Memory B cell (primary cell): ENCODE data around the gene SORL1.
"Not testable (repeated sequence)": the region's sequence is repeated elsewhere in the genome, so short reads cannot be mapped to it uniquely, and the experiment has no call there.

Source experiments
- ATAC-seq: fragments of 150-1000 bp; cut with Tn5 transposase; 2 replicates; pipeline ENCODE4 v1.10.0; 2021; ENCODE audit warnings: low read depth, mild to moderate bottlenecking, moderate library complexity
- DNase-seq, 2 donors: peaks; one replicate each; pipeline ENCODE4 v3.0.0; 2022; ENCODE audit warnings: low spot score in 2 of 2
- H3K27ac Mint-ChIP-seq: one replicate; pipeline ENCODE4 v1.8.0; 2022; ENCODE audit warnings: mild to moderate bottlenecking, moderate library complexity, mixed read lengths
- H3K27me3 Mint-ChIP-seq: one replicate; pipeline ENCODE4 v1.8.0; 2022; ENCODE audit warnings: mixed read lengths
- H3K36me3 Mint-ChIP-seq: one replicate; pipeline ENCODE4 v1.8.0; 2022; ENCODE audit warnings: mild to moderate bottlenecking, mixed read lengths
- H3K4me1 Mint-ChIP-seq: one replicate; pipeline ENCODE4 v1.8.0; 2022; ENCODE audit warnings: mixed read lengths
- H3K4me3 Mint-ChIP-seq: one replicate; pipeline ENCODE4 v1.8.0; 2022; ENCODE audit warnings: mild to moderate bottlenecking, moderate library complexity, mixed read lengths
- H3K9me3 Mint-ChIP-seq: one replicate; pipeline ENCODE4 v1.8.0; 2022; ENCODE audit warnings: mixed read lengths

Gene SORL1

GRCh38 chr11:121626507-121626875, 174.4 kb downstream of the SORL1 start:
- DNase-seq: no peak
- Mint-ChIP-seq H3K9me3 (no peaks in the 10 kb centered on the region), H3K27me3 (no peaks in the 10 kb centered on the region), H3K4me3 (no peak overlapping the region), H3K36me3 (peaks cover 13% of the 10 kb centered on the region), H3K27ac (no peak overlapping the region), H3K4me1 (no peaks in the 10 kb centered on the region)
- no peak for ATAC-seq

GRCh38 chr11:121626980-121627379, 174.9 kb downstream of the SORL1 start:
- no peaks in the 10 kb centered on the region for H3K9me3 Mint-ChIP-seq
- ATAC-seq (no peak), DNase-seq (no peak)
- no peak overlapping the region for H3K27ac Mint-ChIP-seq
- no peaks in the 10 kb centered on the region for H3K4me1 Mint-ChIP-seq
- peaks cover 13% of the 10 kb centered on the region for H3K36me3 Mint-ChIP-seq
- H3K27me3 Mint-ChIP-seq: no peaks in the 10 kb centered on the region
- H3K4me3 Mint-ChIP-seq: no peak overlapping the region

GRCh38 chr11:121630041-121630440, 177.9 kb downstream of the SORL1 start:
- DNase-seq (no peak), ATAC-seq (no peak)
- H3K9me3 Mint-ChIP-seq: no peaks in the 10 kb centered on the region
- H3K4me1 Mint-ChIP-seq: no peaks in the 10 kb centered on the region
- no peak overlapping the region for H3K4me3 Mint-ChIP-seq
- H3K27ac Mint-ChIP-seq: no peak overlapping the region
- H3K27me3 Mint-ChIP-seq: no peaks in the 10 kb centered on the region
- peaks cover 4% of the 10 kb centered on the region for H3K36me3 Mint-ChIP-seq

GRCh38 chr11:121631456-121631855, 179.3 kb downstream of the SORL1 start:
- ATAC-seq: no peak
- DNase-seq: no peak
- Mint-ChIP-seq H3K36me3 (no peaks in the 10 kb centered on the region), H3K27ac (no peak overlapping the region), H3K4me1 (no peaks in the 10 kb centered on the region), H3K4me3 (no peak overlapping the region), H3K27me3 (no peaks in the 10 kb centered on the region), H3K9me3 (no peaks in the 10 kb centered on the region)

GRCh38 chr11:121634273-121634672, 182.2 kb downstream of the SORL1 start:
- H3K36me3 Mint-ChIP-seq: no peaks in the 10 kb centered on the region
- no peak overlapping the region for H3K27ac Mint-ChIP-seq
- H3K9me3 Mint-ChIP-seq: no peaks in the 10 kb centered on the region
- H3K4me3 Mint-ChIP-seq: no peak overlapping the region
- no peaks in the 10 kb centered on the region for H3K4me1 Mint-ChIP-seq
- no peak for ATAC-seq
- no peak for DNase-seq
- H3K27me3 Mint-ChIP-seq: no peaks in the 10 kb centered on the region

GRCh38 chr11:121634889-121635288, 182.8 kb downstream of the SORL1 start:
- no peaks in the 10 kb centered on the region for H3K36me3 Mint-ChIP-seq
- no peak overlapping the region for H3K27ac Mint-ChIP-seq
- no peaks in the 10 kb centered on the region for H3K4me1 Mint-ChIP-seq
- no peak for DNase-seq
- no peak overlapping the region for H3K4me3 Mint-ChIP-seq
- ATAC-seq: no peak
- H3K27me3 Mint-ChIP-seq: no peaks in the 10 kb centered on the region
- H3K9me3 Mint-ChIP-seq: no peaks in the 10 kb centered on the region

GRCh38 chr11:121636081-121636799, 184.1 kb downstream of the SORL1 start:
- Mint-ChIP-seq H3K9me3 (no peaks in the 10 kb centered on the region), H3K4me1 (no peaks in the 10 kb centered on the region), H3K4me3 (no peak overlapping the region), H3K27ac (no peak overlapping the region), H3K27me3 (no peaks in the 10 kb centered on the region), H3K36me3 (no peaks in the 10 kb centered on the region)
- ATAC-seq (no peak), DNase-seq (no peak)

- Mint-ChIP-seq H3K27ac (no peak overlapping the region), H3K27me3 (peaks cover 3% of the 10 kb centered on the region), H3K36me3 (no peaks in the 10 kb centered on the region)
Measured at GRCh38 chr11:121636800-121637176, 184.7 kb downstream of the SORL1 start.

GRCh38 chr11:121637587-121637986, 185.5 kb downstream of the SORL1 start:
- not testable (repeated sequence) for H3K36me3 Mint-ChIP-seq, ATAC-seq, H3K4me1 Mint-ChIP-seq, H3K4me3 Mint-ChIP-seq, H3K27me3 Mint-ChIP-seq, H3K9me3 Mint-ChIP-seq, H3K27ac Mint-ChIP-seq, DNase-seq

More at GRCh38 chr11:121636800-121637176, 184.7 kb downstream of the SORL1 start:
- H3K4me3 Mint-ChIP-seq: no peak overlapping the region
- ATAC-seq (no peak), DNase-seq (no peak)
- H3K4me1 Mint-ChIP-seq: no peaks in the 10 kb centered on the region
- H3K9me3 Mint-ChIP-seq: no peaks in the 10 kb centered on the region

GRCh38 chr11:121643479-121644186, 191.5 kb downstream of the SORL1 start:
- ATAC-seq: no peak
- DNase-seq: no peak
- Mint-ChIP-seq H3K9me3 (no peaks in the 10 kb centered on the region), H3K36me3 (no peaks in the 10 kb centered on the region), H3K27ac (no peak overlapping the region), H3K4me3 (no peak overlapping the region), H3K4me1 (no peaks in the 10 kb centered on the region), H3K27me3 (peaks cover 14% of the 10 kb centered on the region)

GRCh38 chr11:121644187-121644512, 192.0 kb downstream of the SORL1 start:
- no peaks in the 10 kb centered on the region for H3K36me3 Mint-ChIP-seq
- no peak overlapping the region for H3K27ac Mint-ChIP-seq
- no peak overlapping the region for H3K4me3 Mint-ChIP-seq
- no peak for ATAC-seq
- H3K27me3 Mint-ChIP-seq: peaks cover 14% of the 10 kb centered on the region
- no peaks in the 10 kb centered on the region for H3K9me3 Mint-ChIP-seq
- no peak for DNase-seq
- no peaks in the 10 kb centered on the region for H3K4me1 Mint-ChIP-seq

GRCh38 chr11:121645001-121645400, 192.9 kb downstream of the SORL1 start:
- no peaks in the 10 kb centered on the region for H3K9me3 Mint-ChIP-seq
- no peak overlapping the region for H3K4me3 Mint-ChIP-seq
- no peaks in the 10 kb centered on the region for H3K4me1 Mint-ChIP-seq
- DNase-seq: no peak
- ATAC-seq: no peak
- peaks cover 16% of the 10 kb centered on the region for H3K27me3 Mint-ChIP-seq
- no peak overlapping the region for H3K27ac Mint-ChIP-seq
- no peaks in the 10 kb centered on the region for H3K36me3 Mint-ChIP-seq

GRCh38 chr11:121645596-121645995, 193.5 kb downstream of the SORL1 start:
- no peak for ATAC-seq
- no peaks in the 10 kb centered on the region for H3K36me3 Mint-ChIP-seq
- DNase-seq: no peak
- peaks cover 16% of the 10 kb centered on the region for H3K27me3 Mint-ChIP-seq
- no peaks in the 10 kb centered on the region for H3K9me3 Mint-ChIP-seq
- no peak overlapping the region for H3K27ac Mint-ChIP-seq
- H3K4me3 Mint-ChIP-seq: no peak overlapping the region
- H3K4me1 Mint-ChIP-seq: no peaks in the 10 kb centered on the region

GRCh38 chr11:121648306-121648705, 196.2 kb downstream of the SORL1 start:
- Mint-ChIP-seq H3K36me3 (no peaks in the 10 kb centered on the region), H3K4me1 (no peaks in the 10 kb centered on the region), H3K27me3 (peaks cover 7% of the 10 kb centered on the region), H3K9me3 (no peaks in the 10 kb centered on the region), H3K27ac (no peak overlapping the region), H3K4me3 (no peak overlapping the region)
- ATAC-seq (no peak), DNase-seq (no peak)

GRCh38 chr11:121649798-121650197, 197.7 kb downstream of the SORL1 start:
- Mint-ChIP-seq H3K36me3 (no peaks in the 10 kb centered on the region), H3K4me1 (no peaks in the 10 kb centered on the region), H3K27ac (no peak overlapping the region), H3K27me3 (peaks cover 4% of the 10 kb centered on the region), H3K9me3 (no peaks in the 10 kb centered on the region), H3K4me3 (no peak overlapping the region)
- ATAC-seq: no peak
- no peak for DNase-seq
